Body of pancreas (tissue), 4 donors: ENCODE results near the gene CAPN8.

ENCODE experiments used
- POLR2A ChIP-seq, 3 donors: fragments of 450-650 bp; IDR thresholded peaks; one replicate each; pipeline ENCODE4 v1.6.1; 2016; ENCODE audit warnings: antibody characterized with exemption in 3 of 3, mild to moderate bottlenecking in 2 of 3
- TF ChIP-seq, protein P1 (sequence below), 7 experiments: fragments of 450-650 bp in 4 of 7; fragments of 200-600 bp in 3 of 7; sonication (generic) in 3 of 7; IDR thresholded peaks; one replicate each; pipeline ENCODE4 v1.5.1; 2016 to 2019; ENCODE audit warnings: antibody characterized with exemption in 7 of 7

DNA sequence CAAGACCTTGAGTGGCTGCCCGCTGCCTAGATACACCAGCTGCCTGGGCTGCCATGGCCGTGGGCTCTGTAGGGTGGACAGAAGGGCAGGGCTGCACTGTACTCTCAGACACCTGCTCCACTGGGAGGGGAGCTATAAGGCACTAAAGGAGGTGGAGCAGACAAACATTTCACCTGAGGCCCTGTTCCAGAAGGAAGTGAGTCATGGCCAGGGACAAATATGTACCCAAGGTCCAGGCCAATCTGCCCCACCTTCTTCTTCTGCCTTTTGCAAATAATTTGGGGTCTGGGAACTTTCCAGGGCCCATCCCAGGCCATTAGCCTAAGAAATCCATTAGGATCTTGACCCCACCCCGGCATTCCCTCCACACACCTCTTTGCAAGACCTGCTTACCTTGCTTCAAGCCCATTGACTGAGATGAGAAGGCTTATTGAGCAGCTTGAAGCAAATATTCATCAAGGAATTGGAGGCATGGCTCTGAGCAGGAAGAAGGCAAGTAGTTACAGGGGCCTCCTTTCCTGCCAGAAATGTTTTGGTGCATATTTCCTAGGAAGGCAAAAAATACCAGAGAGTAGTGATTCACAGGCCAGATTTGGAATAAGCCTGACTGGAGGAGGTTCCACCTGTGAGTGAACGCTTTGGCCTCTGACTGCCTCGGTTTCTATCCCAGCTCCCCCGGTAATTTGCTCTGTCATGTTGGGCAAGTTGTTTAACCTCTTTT is at the start of gene CAPN8:
- TF ChIP-seq, protein P1, sequence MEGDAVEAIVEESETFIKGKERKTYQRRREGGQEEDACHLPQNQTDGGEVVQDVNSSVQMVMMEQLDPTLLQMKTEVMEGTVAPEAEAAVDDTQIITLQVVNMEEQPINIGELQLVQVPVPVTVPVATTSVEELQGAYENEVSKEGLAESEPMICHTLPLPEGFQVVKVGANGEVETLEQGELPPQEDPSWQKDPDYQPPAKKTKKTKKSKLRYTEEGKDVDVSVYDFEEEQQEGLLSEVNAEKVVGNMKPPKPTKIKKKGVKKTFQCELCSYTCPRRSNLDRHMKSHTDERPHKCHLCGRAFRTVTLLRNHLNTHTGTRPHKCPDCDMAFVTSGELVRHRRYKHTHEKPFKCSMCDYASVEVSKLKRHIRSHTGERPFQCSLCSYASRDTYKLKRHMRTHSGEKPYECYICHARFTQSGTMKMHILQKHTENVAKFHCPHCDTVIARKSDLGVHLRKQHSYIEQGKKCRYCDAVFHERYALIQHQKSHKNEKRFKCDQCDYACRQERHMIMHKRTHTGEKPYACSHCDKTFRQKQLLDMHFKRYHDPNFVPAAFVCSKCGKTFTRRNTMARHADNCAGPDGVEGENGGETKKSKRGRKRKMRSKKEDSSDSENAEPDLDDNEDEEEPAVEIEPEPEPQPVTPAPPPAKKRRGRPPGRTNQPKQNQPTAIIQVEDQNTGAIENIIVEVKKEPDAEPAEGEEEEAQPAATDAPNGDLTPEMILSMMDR (IDR thresholded peaks at IDR 0.05) = no peak
- TF ChIP-seq POLR2A (IDR thresholded peaks at IDR 0.05) = peak in 1 of 3 donors; percentile 67
